Measurements from ENCODE around the gene LGALS8. TPM values are rescaled to one million over a fixed set of nuclear protein-coding genes. Genes with fewer than 3 reads are reported as not detected.

The LGALS8 gene
- total RNA-seq, 1 experiment from 2014 or later: 30.7 TPM

- TF ChIP-seq, protein P1, sequence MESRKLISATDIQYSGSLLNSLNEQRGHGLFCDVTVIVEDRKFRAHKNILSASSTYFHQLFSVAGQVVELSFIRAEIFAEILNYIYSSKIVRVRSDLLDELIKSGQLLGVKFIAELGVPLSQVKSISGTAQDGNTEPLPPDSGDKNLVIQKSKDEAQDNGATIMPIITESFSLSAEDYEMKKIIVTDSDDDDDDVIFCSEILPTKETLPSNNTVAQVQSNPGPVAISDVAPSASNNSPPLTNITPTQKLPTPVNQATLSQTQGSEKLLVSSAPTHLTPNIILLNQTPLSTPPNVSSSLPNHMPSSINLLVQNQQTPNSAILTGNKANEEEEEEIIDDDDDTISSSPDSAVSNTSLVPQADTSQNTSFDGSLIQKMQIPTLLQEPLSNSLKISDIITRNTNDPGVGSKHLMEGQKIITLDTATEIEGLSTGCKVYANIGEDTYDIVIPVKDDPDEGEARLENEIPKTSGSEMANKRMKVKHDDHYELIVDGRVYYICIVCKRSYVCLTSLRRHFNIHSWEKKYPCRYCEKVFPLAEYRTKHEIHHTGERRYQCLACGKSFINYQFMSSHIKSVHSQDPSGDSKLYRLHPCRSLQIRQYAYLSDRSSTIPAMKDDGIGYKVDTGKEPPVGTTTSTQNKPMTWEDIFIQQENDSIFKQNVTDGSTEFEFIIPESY (IDR thresholded peaks at IDR 0.05; ENCODE audit: extremely low read depth, insufficient replicate concordance, low read length): no peak
- no peak for TF ChIP-seq ZFX (IDR thresholded peaks at IDR 0.05)
- no peak for TF ChIP-seq POLR2A (IDR thresholded peaks at IDR 0.05; ENCODE audit: borderline replicate concordance, extremely low read depth, insufficient read depth, insufficient read length)
- TF ChIP-seq SRF (IDR thresholded peaks at IDR 0.05; ENCODE audit: low read depth): no peak
- TF ChIP-seq JUND (IDR thresholded peaks at IDR 0.05): no peak
- no peak for TF ChIP-seq CEBPB (IDR thresholded peaks at IDR 0.05; ENCODE audit: low read depth)
- no peak for TF ChIP-seq ELF1 (IDR thresholded peaks at IDR 0.05; ENCODE audit: borderline replicate concordance, low read depth)
- TF ChIP-seq POLR2AphosphoS5 (IDR thresholded peaks at IDR 0.05; ENCODE audit: low read depth, low read length): no peak
- no peak for TF ChIP-seq TCF7L2 (IDR thresholded peaks at IDR 0.05; ENCODE audit: borderline replicate concordance, extremely low read depth, insufficient read depth, insufficient read length)
- TF ChIP-seq, protein P2, sequence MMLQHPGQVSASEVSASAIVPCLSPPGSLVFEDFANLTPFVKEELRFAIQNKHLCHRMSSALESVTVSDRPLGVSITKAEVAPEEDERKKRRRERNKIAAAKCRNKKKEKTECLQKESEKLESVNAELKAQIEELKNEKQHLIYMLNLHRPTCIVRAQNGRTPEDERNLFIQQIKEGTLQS (IDR thresholded peaks at IDR 0.05): no peak
These were observed 29.6 kb downstream of the LGALS8 start (continued) for GRCh38 chr1:236553370-236553769.

DNA sequence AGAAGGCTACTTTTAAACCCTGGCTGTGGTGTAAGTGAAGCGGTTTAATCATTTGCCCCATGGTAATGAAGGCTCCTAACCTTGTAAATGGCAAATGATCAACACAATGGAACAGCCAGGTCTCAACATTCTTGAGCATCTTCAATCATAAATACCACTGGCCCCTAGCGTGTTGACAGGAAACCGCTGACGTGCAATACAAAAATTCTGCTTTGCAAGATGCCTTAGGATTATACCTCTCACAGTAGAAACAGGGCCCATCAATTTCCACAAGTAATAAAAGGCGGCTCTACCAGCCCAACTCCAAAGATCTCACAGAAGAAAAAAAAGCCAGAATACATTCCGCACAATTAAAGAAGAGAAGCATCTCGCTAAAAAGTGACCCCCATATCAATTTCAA lies 32.8 kb downstream of the LGALS8 start:
- TF ChIP-seq EZH2phosphoT487 (IDR thresholded peaks at IDR 0.05; ENCODE audit: borderline replicate concordance): no peak
- no peak for TF ChIP-seq RAD21 (IDR thresholded peaks at IDR 0.05; ENCODE audit: low read depth)
- Histone ChIP-seq H3K9me3 (ENCODE audit: control insufficient read depth in 1 of 2, insufficient read depth in 1 of 2, low read depth in 1 of 2, low read length in 2 of 2) (no peaks in the 10 kb centered on the region), H3K27me3 (ENCODE audit: insufficient read depth, low read length) (no peaks in the 10 kb centered on the region), H3K4me2 (ENCODE audit: low read length) (no peak overlapping the region), H3K27ac (ENCODE audit: low read depth, low read length) (no peak overlapping the region), H3K79me2 (ENCODE audit: insufficient read depth, low read length) (no peaks in the 10 kb centered on the region), H3K9me2 (ENCODE audit: insufficient read depth) (no peaks in the 10 kb centered on the region), H3K4me3 (replicated peaks in 1 of 2; ENCODE audit: low read depth in 1 of 2, low read length in 2 of 2) (no peak overlapping the region), H3K9ac (ENCODE audit: low read length) (no peak overlapping the region), H4K20me1 (ENCODE audit: insufficient read depth) (no peaks in the 10 kb centered on the region), H2AFZ (ENCODE audit: low read depth, low read length, poor library complexity, severe bottlenecking) (no peak overlapping the region), H3K36me3 (ENCODE audit: control insufficient read depth in 1 of 2, insufficient read depth in 2 of 2, low read length in 2 of 2) (peaks cover 54 to 77% of the 10 kb centered on the region in 2 experiments), H3K4me1 (ENCODE audit: control insufficient read depth in 1 of 2, insufficient read depth in 2 of 2, low read length in 2 of 2) (no peaks in the 10 kb centered on the region)
- ATAC-seq (no peak), DNase-seq (ENCODE audit: low read depth, low spot score) (no peak)
- no TSS peak for BruUV-seq (replicated peaks)
- ChIA-PET RAD21 (ENCODE audit: low non-redundant PET in 1 of 2, low total read pairs in 2 of 2, uncharacterized antibody in 2 of 2, unreplicated experiment in 2 of 2) (no interaction called here), POLR2A (no interaction called here), CTCF (no interaction called here)
- intact Hi-C loops (cut with micrococcal nuclease): no loop called here
